GM19324 (cell line): ENCODE data around the gene FLAD1.
"Not testable (repeated sequence)": the region's sequence is repeated elsewhere in the genome, so short reads cannot be mapped to it uniquely, and the experiment has no call there.

Source experiments
- ATAC-seq: cut with Tn5 transposase; IDR thresholded peaks from one replicate; pipeline ENCODE4 v1.9.1; 2021; ENCODE audit warnings: mild to moderate bottlenecking, moderate library complexity; ENCODE audit not compliant: unreplicated experiment, low FRiP score

FLAD1 gene

GRCh38 chr1:154988058-154988954 lies 5.2 kb downstream of the FLAD1 start:
- no peak for ATAC-seq

GRCh38 chr1:154989195-154989860 lies 6.2 kb downstream of the FLAD1 start:
- no peak for ATAC-seq

GRCh38 chr1:154990276-154990675 lies 7.1 kb downstream of the FLAD1 start:
- ATAC-seq: no peak

GRCh38 chr1:154992721-154993571 lies 9.8 kb downstream of the FLAD1 start:
- no peak for ATAC-seq

GRCh38 chr1:154993572-154994268 lies 10.6 kb downstream of the FLAD1 start, which contains the start of gene LENEP:
TSS of gene LENEP (plus strand) at chr1:154993586. CDS start at chr1:154993608, 22 bp downstream.
- ATAC-seq: no peak

- no peak for ATAC-seq
Observed at GRCh38 chr1:154994269-154994587, 11.1 kb downstream of the FLAD1 start.

GRCh38 chr1:154994591-154994990 lies 11.4 kb downstream of the FLAD1 start:
- ATAC-seq: no peak

- not testable (repeated sequence) for ATAC-seq
Observed at GRCh38 chr1:154995301-154995983, 12.3 kb downstream of the FLAD1 start.

- no peak for ATAC-seq
Observed at GRCh38 chr1:154996966-154997701, 14.0 kb downstream of the FLAD1 start.

- ATAC-seq: no peak
Observed at GRCh38 chr1:154998201-154998780, 15.1 kb downstream of the FLAD1 start.

- no peak for ATAC-seq
Observed at GRCh38 chr1:154998818-154999570, 15.8 kb downstream of the FLAD1 start.

GRCh38 chr1:154999571-155000410 lies 16.6 kb downstream of the FLAD1 start:
- no peak for ATAC-seq

GRCh38 chr1:155000411-155000725 lies 17.2 kb downstream of the FLAD1 start:
- ATAC-seq: no peak

GRCh38 chr1:155000726-155001424 lies 17.7 kb downstream of the FLAD1 start:
- ATAC-seq: peak; percentile 45

GRCh38 chr1:155001425-155001674 lies 18.2 kb downstream of the FLAD1 start:
- peak; percentile 4 for ATAC-seq

- ATAC-seq: peak; percentile 65
Observed at GRCh38 chr1:155001675-155002463, 18.7 kb downstream of the FLAD1 start.
